OCI-LY1 (cell line): ENCODE measurements around the gene LRRN3.

Experiments
- EZH2 ChIP-seq: fragments of 200-600 bp; sonication (generic), shearing (Covaris generic); IDR thresholded peaks from 2 replicates; pipeline ENCODE4 v1.8.0; 2017; ENCODE audit warnings: borderline replicate concordance, mixed run types, mild to moderate bottlenecking, antibody characterized with exemption, low read length, moderate library complexity, mixed read lengths
- TF ChIP-seq, protein P1 (sequence below): fragments of 200-600 bp; sonication (generic), shearing (Covaris generic); IDR thresholded peaks from 2 replicates; pipeline ENCODE4 v1.5.1; 2017; ENCODE audit warnings: mild to moderate bottlenecking, antibody characterized with exemption, low read length, moderate library complexity, mixed read lengths

DNA sequence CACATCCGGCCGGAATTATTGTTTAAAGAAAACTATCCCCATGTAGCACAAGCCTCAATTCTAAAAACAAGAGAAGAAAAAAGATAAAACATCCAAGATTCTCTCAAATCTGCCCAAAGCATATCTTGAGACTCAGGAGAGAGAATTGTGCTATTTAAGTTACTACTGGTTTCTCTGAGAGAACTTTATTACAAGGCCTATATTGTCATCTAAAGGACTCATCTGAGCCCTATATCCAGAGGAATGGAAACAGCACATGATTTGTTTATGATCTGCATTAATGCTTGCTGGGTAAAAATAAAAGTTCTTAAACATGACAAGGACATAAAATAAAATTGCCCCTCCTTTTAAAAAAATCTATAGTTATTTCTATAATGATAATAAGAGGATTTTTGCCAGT lies 25.0 kb downstream of the LRRN3 start:
- TF ChIP-seq, protein P1, sequence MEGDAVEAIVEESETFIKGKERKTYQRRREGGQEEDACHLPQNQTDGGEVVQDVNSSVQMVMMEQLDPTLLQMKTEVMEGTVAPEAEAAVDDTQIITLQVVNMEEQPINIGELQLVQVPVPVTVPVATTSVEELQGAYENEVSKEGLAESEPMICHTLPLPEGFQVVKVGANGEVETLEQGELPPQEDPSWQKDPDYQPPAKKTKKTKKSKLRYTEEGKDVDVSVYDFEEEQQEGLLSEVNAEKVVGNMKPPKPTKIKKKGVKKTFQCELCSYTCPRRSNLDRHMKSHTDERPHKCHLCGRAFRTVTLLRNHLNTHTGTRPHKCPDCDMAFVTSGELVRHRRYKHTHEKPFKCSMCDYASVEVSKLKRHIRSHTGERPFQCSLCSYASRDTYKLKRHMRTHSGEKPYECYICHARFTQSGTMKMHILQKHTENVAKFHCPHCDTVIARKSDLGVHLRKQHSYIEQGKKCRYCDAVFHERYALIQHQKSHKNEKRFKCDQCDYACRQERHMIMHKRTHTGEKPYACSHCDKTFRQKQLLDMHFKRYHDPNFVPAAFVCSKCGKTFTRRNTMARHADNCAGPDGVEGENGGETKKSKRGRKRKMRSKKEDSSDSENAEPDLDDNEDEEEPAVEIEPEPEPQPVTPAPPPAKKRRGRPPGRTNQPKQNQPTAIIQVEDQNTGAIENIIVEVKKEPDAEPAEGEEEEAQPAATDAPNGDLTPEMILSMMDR, result no peak
- no peak for TF ChIP-seq EZH2
